Neural progenitor cell (in vitro differentiated cells): ENCODE data around the gene MYOM3. TPM values are rescaled to one million over a fixed set of nuclear protein-coding genes. Genes with fewer than 3 reads are reported as not detected.

Experiments
- DNase-seq: peaks from one replicate; pipeline ENCODE4 v3.0.0-alpha.2; 2016; ENCODE audit warnings: low spot score
- H2AFZ ChIP-seq: fragments of 200-600 bp; sonication (generic); replicated peaks from 2 replicates; pipeline ENCODE4 v1.6.1; 2016; ENCODE audit warnings: antibody characterized with exemption
- H3F3A ChIP-seq: fragments of 200-600 bp; sonication (generic); 2 replicates; pipeline ENCODE4 v1.6.1; 2016; ENCODE audit warnings: antibody characterized with exemption, low read depth
- H3K27ac ChIP-seq: fragments of 200-600 bp; sonication (generic); 2 replicates; pipeline ENCODE4 v1.5.1; 2016; ENCODE audit warnings: mild to moderate bottlenecking
- H3K27me3 ChIP-seq: fragments of 200-600 bp; sonication (generic); 2 replicates; pipeline ENCODE4 v1.6.1; 2016; ENCODE audit warnings: mild to moderate bottlenecking, moderate library complexity
- H3K36me3 ChIP-seq: fragments of 200-600 bp; sonication (generic); 2 replicates; pipeline ENCODE4 v1.5.1; 2016
- H3K4me1 ChIP-seq: fragments of 200-600 bp; sonication (generic); 2 replicates; pipeline ENCODE4 v1.6.1; 2016; ENCODE audit warnings: mixed run types
- H3K4me2 ChIP-seq: fragments of 200-600 bp; sonication (generic); 2 replicates; pipeline ENCODE4 v1.6.1; 2016
- H3K4me3 ChIP-seq: fragments of 200-600 bp; sonication (generic); 2 replicates; pipeline ENCODE4 v1.5.1; 2016
- H3K79me2 ChIP-seq: fragments of 200-600 bp; sonication (generic); 2 replicates; pipeline ENCODE4 v1.6.1; 2016; ENCODE audit warnings: low read depth
- H3K9ac ChIP-seq: fragments of 200-600 bp; sonication (generic); 2 replicates; pipeline ENCODE4 v1.6.1; 2016
- H3K9me3 ChIP-seq: fragments of 200-600 bp; sonication (generic); 2 replicates; pipeline ENCODE4 v1.5.1; 2016; ENCODE audit warnings: low read depth
- H4K20me1 ChIP-seq: fragments of 200-600 bp; sonication (generic); 2 replicates; pipeline ENCODE4 v1.6.1; 2016; ENCODE audit warnings: low read depth
- H3K27ac Mint-ChIP-seq: 3 replicates; pipeline ENCODE4 v1.8.0; 2021; ENCODE audit warnings: mixed read lengths
- H3K27me3 Mint-ChIP-seq: 2 replicates; pipeline ENCODE4 v1.8.0; 2022; ENCODE audit warnings: low read depth, mild to moderate bottlenecking, inconsistent platforms, moderate library complexity, mixed read lengths; ENCODE audit not compliant: insufficient read depth
- H3K36me3 Mint-ChIP-seq: 3 replicates; pipeline ENCODE4 v1.8.0; 2021; ENCODE audit warnings: mixed read lengths
- H3K4me1 Mint-ChIP-seq: 3 replicates; pipeline ENCODE4 v1.8.0; 2021; ENCODE audit warnings: mixed read lengths
- H3K4me3 Mint-ChIP-seq: 3 replicates; pipeline ENCODE4 v1.8.0; 2021; ENCODE audit warnings: mild to moderate bottlenecking, moderate library complexity, mixed read lengths
- H3K9me3 Mint-ChIP-seq: 3 replicates; pipeline ENCODE4 v1.8.0; 2020; ENCODE audit warnings: mixed read lengths
- EZH2 ChIP-seq: fragments of 200-600 bp; sonication (generic); IDR thresholded peaks from 2 replicates; pipeline ENCODE4 v1.6.1; 2017; ENCODE audit warnings: antibody characterized with exemption, mild to moderate bottlenecking, moderate library complexity
- EZH2phosphoT487 ChIP-seq: fragments of 200-600 bp; sonication (generic); IDR thresholded peaks from 2 replicates; pipeline ENCODE4 v1.6.1; 2017; ENCODE audit warnings: antibody characterized with exemption
- total RNA-seq: library from RNA; depleted of rRNA; stranded (reverse); fragments of >200 nt; gene quantifications from 2 replicates; pipeline ENCODE4 v1.2.3, GENCODE V29; 2015; ENCODE audit warnings: low replicate concordance
- TF ChIP-seq, protein P1 (sequence below): fragments of 200-600 bp; sonication (generic); IDR thresholded peaks from 2 replicates; pipeline ENCODE4 v1.5.1; 2017; ENCODE audit warnings: antibody characterized with exemption, mild to moderate bottlenecking

Gene MYOM3
- total RNA-seq, 1 donor from 2014 or later, result not detected

DNA sequence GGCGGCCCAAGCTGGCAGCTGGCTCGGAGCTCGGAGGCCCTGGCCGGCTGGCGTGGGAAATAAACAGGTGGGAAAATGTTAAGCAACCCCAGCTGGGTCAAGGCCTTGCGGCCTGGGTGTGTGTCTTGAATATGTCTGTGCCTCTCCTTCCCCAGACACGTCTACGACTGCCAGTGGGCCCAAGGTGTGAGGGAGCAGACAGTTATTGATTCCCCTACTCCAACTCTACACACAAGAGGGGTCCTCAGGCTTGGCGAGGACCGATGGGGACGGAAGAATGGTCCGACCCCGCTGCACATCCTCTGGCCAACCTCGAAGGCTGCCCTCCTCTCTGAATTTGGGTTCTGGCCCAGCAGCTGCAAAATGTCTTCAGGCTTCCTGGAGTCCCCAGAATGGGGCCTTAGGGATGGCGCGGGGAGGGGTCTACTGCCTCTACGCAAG lies 28.8 kb upstream of the MYOM3 start:
- no peaks in the 10 kb centered on the region for H3K9me3 Mint-ChIP-seq
- peaks cover 16% of the 10 kb centered on the region for H3K4me1 Mint-ChIP-seq
- no peak overlapping the region for H3K9ac ChIP-seq
- H3F3A ChIP-seq, result no peaks in the 10 kb centered on the region
- no peak overlapping the region for H3K4me3 ChIP-seq
- H3K27me3 Mint-ChIP-seq, result peaks cover 15% of the 10 kb centered on the region
- H3K4me1 ChIP-seq, result no peaks in the 10 kb centered on the region
- DNase-seq, result no peak
- no peak overlapping the region for H3K4me2 ChIP-seq
- no peaks in the 10 kb centered on the region for H3K79me2 ChIP-seq
- H3K9me3 ChIP-seq, result no peaks in the 10 kb centered on the region
- peak overlapping the region; percentile 42 for H3K27ac Mint-ChIP-seq
- no peaks in the 10 kb centered on the region for H4K20me1 ChIP-seq
- no peak overlapping the region for H3K4me3 Mint-ChIP-seq
- no peak overlapping the region for H2AFZ ChIP-seq
- no peaks in the 10 kb centered on the region for H3K36me3 Mint-ChIP-seq
- no peak overlapping the region for H3K27ac ChIP-seq
- no peaks in the 10 kb centered on the region for H3K27me3 ChIP-seq
- no peaks in the 10 kb centered on the region for H3K36me3 ChIP-seq
- TF ChIP-seq EZH2 (no peak), EZH2phosphoT487 (no peak)
- TF ChIP-seq, protein P1, sequence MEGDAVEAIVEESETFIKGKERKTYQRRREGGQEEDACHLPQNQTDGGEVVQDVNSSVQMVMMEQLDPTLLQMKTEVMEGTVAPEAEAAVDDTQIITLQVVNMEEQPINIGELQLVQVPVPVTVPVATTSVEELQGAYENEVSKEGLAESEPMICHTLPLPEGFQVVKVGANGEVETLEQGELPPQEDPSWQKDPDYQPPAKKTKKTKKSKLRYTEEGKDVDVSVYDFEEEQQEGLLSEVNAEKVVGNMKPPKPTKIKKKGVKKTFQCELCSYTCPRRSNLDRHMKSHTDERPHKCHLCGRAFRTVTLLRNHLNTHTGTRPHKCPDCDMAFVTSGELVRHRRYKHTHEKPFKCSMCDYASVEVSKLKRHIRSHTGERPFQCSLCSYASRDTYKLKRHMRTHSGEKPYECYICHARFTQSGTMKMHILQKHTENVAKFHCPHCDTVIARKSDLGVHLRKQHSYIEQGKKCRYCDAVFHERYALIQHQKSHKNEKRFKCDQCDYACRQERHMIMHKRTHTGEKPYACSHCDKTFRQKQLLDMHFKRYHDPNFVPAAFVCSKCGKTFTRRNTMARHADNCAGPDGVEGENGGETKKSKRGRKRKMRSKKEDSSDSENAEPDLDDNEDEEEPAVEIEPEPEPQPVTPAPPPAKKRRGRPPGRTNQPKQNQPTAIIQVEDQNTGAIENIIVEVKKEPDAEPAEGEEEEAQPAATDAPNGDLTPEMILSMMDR, result no peak

DNA sequence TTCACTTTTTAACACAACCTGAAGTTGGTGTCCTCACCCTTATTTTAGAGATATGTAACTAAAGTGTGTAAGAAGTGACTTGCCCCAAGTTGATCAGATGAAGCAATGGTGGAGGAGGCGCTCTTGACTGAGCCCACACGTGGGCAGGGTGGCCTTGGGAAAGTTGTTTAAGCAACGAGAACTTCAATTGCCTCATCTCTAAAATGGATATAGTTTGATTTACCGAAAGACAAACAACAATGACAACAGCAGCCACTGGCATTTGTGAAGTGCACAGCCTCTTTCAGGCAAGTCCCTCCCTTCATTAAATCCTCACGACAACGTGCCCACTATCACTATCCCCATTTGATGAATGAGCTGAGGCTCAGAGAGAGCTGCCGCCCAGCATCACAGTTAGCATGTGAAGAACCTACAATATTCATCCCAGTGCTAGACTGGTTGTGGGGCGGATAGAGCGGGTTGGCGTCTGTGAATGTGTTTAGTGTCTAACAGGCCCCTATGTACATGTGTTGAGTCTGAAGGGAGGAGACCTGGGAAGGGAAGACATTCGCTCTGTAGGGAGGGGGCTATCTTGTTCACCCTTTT lies 28.0 kb upstream of the MYOM3 start:
- H3K36me3 ChIP-seq, result no peaks in the 10 kb centered on the region
- no peak overlapping the region for H3K4me3 Mint-ChIP-seq
- TF ChIP-seq, protein P1, result no peak
- TF ChIP-seq EZH2 (no peak), EZH2phosphoT487 (no peak)
- H3K9me3 ChIP-seq, result no peaks in the 10 kb centered on the region
- no peaks in the 10 kb centered on the region for H3K36me3 Mint-ChIP-seq
- no peak for DNase-seq
- H4K20me1 ChIP-seq, result no peaks in the 10 kb centered on the region
- H3K27me3 Mint-ChIP-seq, result peaks cover 15% of the 10 kb centered on the region
- H3K9ac ChIP-seq, result no peak overlapping the region
- no peak overlapping the region for H3K4me3 ChIP-seq
- H3K79me2 ChIP-seq, result no peaks in the 10 kb centered on the region
- no peak overlapping the region for H3K4me2 ChIP-seq
- H3K27me3 ChIP-seq, result no peaks in the 10 kb centered on the region
- no peaks in the 10 kb centered on the region for H3K9me3 Mint-ChIP-seq
- H3K4me1 Mint-ChIP-seq, result peaks cover 16% of the 10 kb centered on the region
- H3F3A ChIP-seq, result no peaks in the 10 kb centered on the region
- H2AFZ ChIP-seq, result no peak overlapping the region
- H3K27ac ChIP-seq, result no peak overlapping the region
- no peaks in the 10 kb centered on the region for H3K4me1 ChIP-seq
- H3K27ac Mint-ChIP-seq, result no peak overlapping the region

DNA sequence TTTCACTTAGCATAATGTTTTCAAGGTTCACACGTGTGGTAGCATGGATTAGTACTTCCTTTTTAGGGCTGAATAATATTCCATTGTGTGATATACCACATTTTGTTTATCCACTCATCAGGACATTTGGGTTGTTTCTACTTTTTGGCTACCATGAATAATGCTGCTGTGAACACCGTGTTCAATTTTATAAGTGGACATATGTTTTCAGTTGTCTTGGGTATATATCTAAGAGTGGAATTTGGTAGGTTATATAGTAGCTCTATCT lies 27.2 kb upstream of the MYOM3 start:
- TF ChIP-seq, protein P1, result no peak
- TF ChIP-seq EZH2phosphoT487, result no peak
- no peak overlapping the region for H2AFZ ChIP-seq
- no peak overlapping the region for H3K4me2 ChIP-seq
- no peak overlapping the region for H3K4me3 ChIP-seq
- H3K4me1 ChIP-seq, result no peaks in the 10 kb centered on the region
- no peak overlapping the region for H3K27ac ChIP-seq
- Mint-ChIP-seq H3K4me3 (no peak overlapping the region), H3K27me3 (peaks cover 18% of the 10 kb centered on the region), H3K36me3 (no peaks in the 10 kb centered on the region), H3K4me1 (peaks cover 14% of the 10 kb centered on the region), H3K9me3 (no peaks in the 10 kb centered on the region), H3K27ac (no peak overlapping the region)
- H3K36me3 ChIP-seq, result no peaks in the 10 kb centered on the region
- H3K27me3 ChIP-seq, result no peaks in the 10 kb centered on the region
- H3K9ac ChIP-seq, result no peak overlapping the region
- no peaks in the 10 kb centered on the region for H3K9me3 ChIP-seq
- no peaks in the 10 kb centered on the region for H3K79me2 ChIP-seq
- no peaks in the 10 kb centered on the region for H3F3A ChIP-seq
- no peaks in the 10 kb centered on the region for H4K20me1 ChIP-seq
- DNase-seq, result no peak
